NOMO-1 treated with DMSO at 0.1 percent for 48 hours (cell line): ENCODE results near the gene BNC1.
"Not testable (repeated sequence)": the region's sequence is repeated elsewhere in the genome, so short reads cannot be mapped to it uniquely, and the experiment has no call there.

Experiments
- DNase-seq: peaks from one replicate; lab custom pipeline; 2025; ENCODE audit not compliant: unreplicated experiment; lab: John Stamatoyannopoulos, UW

The BNC1 gene

GRCh38 chr15:83293201-83293600, 8.7 kb upstream of the BNC1 start:
- DNase-seq: no peak

DNA sequence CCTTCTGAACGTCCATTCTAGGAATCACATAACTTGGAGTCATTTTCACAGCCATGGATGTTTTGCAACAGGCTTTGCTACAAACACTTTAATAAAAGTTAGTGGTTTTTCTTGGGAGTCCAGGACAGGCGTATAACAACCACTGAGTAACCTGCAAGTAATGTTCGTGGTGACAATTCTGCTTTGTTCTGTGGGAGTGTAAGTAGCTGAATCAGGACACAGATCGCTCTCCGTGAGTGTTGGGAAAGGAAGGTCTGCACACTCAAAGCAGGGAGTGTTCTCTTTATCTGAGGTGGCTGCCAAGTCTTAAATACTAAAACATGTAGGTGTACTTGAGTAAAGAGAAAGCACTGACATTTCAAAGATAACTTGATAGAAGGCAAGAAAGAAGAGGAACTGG, 7.9 kb upstream of the BNC1 start:
- DNase-seq: no peak

DNA sequence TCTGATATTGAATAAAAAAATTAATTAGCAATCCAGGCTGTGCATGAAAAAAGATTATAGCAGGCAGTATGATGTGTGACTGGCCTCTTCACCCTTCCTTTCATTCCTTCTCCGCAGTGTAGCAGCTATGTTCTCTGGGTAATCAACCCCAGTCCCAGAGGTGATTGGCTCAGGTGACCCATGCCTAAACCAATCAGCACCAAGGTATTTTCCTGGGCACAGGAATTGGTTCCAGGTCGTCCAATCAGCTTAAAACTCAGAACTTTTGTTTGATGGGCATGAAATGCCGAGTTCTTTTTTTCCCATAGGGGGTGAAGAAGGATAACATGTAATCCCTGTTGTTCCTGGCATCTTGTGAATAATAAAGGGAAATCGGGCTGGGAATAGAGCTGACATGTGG, 5.8 kb upstream of the BNC1 start:
- DNase-seq: no peak

DNA sequence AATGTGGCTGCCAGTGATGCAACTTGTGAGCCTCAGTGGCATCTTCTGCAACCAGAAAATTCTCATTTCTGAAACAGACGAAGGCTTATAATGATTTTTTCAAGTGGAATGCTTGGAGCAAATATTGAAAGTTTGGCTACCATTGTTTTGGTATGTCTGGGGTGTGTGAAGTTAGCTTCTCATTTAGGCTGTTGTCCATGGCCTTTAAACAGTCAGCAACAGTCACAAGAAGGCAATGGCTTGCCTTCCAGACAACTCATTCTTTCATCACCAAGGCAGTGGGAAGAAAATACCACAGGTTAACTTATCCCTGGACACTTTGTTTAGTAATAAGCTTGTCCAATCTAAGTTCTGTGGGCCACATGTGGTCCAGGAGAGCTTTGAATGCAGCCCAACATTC, 4.7 kb upstream of the BNC1 start:
- no peak for DNase-seq

DNA sequence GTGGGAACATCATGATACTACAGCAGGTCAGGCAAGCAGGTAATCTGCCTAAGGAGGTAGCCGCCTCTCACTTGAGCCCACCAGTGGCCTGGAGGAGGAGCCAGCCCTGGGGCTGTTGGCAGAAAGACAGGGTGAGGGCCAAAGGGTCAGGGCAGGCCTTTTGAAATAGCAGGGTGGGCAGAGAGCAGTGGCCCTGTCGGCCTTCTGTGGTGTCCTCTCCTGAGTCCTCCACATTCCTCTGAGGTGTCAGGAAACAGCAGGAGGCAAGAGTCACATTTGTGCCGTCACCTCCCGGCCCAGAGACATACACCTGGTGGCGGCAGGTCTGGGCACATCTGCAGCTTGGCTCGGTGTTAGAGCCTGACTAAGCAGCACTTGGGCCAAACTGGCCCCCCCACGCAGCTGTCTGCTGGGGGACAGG, 3.9 kb upstream of the BNC1 start:
- DNase-seq: no peak

DNA sequence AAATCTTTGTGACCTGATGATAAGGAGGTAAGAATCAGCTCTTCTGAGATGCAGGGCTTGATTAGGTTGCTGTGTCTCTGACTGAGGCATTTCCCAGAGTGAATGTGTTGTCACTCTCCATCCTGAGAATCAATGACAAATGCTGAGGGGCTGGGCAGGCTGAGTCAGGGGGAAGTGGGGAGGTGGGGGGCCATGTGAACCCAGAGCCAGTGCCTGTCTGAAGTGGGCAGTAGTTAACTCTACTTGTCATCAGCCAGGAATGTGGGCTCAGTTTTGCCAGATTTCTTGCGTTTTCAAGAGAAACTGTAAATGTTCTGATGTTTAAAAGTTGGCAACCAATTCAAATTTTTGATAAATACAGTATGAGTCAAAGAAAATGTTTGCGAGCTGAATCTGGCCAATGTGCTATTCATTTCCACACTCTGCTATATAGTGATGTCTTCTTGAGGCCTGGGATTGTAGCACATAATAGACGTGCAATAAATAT, 3.1 kb upstream of the BNC1 start:
- DNase-seq: no peak

DNA sequence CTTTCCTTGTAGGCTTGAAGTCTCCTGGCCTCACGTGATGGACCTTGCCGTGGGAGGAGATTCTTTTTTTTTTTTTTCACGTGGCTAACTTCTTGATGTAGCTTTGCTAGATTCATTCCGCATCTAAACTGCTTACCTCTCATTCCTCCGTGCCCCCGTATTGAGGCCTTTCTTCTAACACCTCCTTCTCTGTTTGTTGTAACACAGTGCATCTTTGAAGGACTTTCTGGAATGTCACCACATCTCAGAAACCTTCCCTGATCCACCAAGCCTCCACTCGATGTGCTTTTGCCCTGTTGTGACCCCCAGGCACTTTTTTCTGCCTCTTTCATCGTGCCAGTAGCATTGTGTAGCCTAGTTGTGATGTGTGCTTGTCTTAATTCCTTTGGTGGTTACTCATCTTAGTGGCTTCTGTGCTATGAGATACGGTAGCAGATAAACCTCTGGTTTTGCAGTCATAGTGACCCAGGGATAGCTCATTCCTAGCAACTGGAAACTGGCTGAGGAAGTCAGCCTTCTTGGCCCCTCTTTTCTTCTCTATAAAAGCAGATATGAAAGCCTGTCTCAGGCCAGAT, 1.6 kb upstream of the BNC1 start:
- no peak for DNase-seq

GRCh38 chr15:83285284-83285978, 967 bp upstream of the BNC1 start:
- DNase-seq: no peak

GRCh38 chr15:83283813-83284558, 478 bp downstream of the BNC1 start:
- no peak for DNase-seq

DNA sequence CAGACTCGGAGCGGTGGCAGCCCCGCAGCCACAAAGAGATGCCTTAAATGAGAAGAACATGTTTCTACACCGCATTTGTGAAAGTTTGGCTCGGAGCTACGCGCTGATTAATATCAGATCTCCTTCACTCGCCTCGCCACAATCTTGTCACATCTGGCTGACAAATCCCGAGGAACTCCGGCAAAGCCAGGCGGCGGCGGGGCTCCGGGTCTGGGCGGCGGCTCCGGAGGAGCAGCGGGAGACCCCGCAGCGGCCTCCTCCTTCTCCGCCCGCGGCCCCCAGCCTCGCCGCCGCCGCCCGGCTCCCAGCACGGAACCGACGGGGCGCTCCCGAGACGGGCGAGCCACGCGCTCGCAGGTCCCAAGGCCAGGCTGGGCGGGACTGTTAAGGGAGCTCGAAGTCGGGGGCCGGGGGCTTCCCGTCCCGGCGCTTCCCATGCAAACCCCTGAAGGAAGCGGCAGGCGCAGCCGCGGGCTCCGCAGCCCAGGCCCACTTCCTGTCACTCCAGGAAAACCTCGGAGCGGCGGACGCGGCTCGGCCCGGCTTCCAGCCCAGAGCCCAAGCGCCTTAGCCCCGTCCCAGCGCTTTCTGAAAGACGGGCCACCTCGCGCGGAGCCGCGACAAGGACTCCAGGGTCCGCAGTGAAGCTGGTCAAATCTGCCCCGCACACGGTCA, 1.2 kb downstream of the BNC1 start:
- DNase-seq: no peak

- DNase-seq: no peak
These were observed 1.7 kb downstream of the BNC1 start for GRCh38 chr15:83282776-83283137.

- DNase-seq: no peak
These were observed 2.3 kb downstream of the BNC1 start for GRCh38 chr15:83282141-83282540.

GRCh38 chr15:83278191-83278590, 6.3 kb downstream of the BNC1 start:
- no peak for DNase-seq

- no peak for DNase-seq
These were observed 7.8 kb downstream of the BNC1 start for GRCh38 chr15:83276661-83277060.

- no peak for DNase-seq
These were observed 9.1 kb downstream of the BNC1 start for GRCh38 chr15:83275412-83275811.

- DNase-seq: no peak
These were observed 14.3 kb downstream of the BNC1 start for GRCh38 chr15:83270176-83270575.

DNA sequence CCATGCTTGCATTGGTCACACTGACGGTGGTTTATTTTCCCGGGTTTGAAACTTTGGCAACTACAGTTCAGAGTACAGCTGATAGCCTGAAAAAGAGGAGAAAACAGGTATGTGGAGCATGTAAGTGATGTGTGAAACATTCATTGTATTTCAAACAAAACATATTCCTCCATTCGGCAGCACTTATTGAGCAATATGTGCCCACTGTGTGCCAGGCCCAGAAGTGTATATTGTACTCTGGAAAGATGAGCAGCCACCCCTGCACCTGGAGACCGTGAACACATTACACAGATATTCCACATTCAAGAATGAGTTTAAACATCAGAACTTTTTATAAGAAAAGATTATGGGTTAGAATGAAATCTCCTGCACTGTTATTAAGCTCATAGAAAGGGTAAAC, 16.3 kb downstream of the BNC1 start:
- DNase-seq: no peak

- DNase-seq: no peak
These were observed 21.7 kb downstream of the BNC1 start for GRCh38 chr15:83262594-83263315.

GRCh38 chr15:83262181-83262580, 22.3 kb downstream of the BNC1 start:
- not testable (repeated sequence) for DNase-seq

GRCh38 chr15:83250781-83251180, 33.7 kb downstream of the BNC1 start:
- DNase-seq: no peak

GRCh38 chr15:83249030-83249343, 35.5 kb downstream of the BNC1 start:
- no peak for DNase-seq
